Measurements from ENCODE around the gene MYO15A. TPM values are rescaled to one million over a fixed set of nuclear protein-coding genes. Genes with fewer than 3 reads are reported as not detected.

The MYO15A gene
- total RNA-seq, 1 donor from 2014 or later = 2.0 TPM

DNA sequence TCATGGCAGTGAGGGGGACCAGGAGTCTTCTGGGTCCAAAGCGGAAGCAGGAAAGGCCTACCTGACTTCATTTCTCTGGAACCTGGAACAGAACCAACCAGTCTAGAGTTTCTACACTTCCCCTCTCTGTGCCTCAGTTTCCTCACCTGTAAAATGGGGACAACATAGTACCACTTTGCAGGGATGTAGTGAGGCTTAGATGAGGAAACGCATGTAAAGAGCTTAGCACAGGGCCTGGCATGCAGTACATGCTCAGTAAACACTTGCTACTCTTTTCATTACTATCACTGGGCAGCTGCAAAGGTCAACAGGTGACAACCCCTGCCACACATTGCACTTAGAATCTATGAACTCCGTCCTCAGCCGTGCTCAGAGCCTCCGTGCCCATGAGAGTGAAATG, 24.2 kb downstream of the MYO15A start:
- H3K27me3 ChIP-seq = no peaks in the 10 kb centered on the region
- no peak for DNase-seq (ENCODE audit: low spot score in 2 of 2)
- H3K4me3 ChIP-seq = no peak overlapping the region
- TF ChIP-seq, protein P1, sequence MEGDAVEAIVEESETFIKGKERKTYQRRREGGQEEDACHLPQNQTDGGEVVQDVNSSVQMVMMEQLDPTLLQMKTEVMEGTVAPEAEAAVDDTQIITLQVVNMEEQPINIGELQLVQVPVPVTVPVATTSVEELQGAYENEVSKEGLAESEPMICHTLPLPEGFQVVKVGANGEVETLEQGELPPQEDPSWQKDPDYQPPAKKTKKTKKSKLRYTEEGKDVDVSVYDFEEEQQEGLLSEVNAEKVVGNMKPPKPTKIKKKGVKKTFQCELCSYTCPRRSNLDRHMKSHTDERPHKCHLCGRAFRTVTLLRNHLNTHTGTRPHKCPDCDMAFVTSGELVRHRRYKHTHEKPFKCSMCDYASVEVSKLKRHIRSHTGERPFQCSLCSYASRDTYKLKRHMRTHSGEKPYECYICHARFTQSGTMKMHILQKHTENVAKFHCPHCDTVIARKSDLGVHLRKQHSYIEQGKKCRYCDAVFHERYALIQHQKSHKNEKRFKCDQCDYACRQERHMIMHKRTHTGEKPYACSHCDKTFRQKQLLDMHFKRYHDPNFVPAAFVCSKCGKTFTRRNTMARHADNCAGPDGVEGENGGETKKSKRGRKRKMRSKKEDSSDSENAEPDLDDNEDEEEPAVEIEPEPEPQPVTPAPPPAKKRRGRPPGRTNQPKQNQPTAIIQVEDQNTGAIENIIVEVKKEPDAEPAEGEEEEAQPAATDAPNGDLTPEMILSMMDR (IDR thresholded peaks at IDR 0.05) = no peak
- intact Hi-C loops (cut with DNase I) = no loop called here
- H3K4me1 ChIP-seq = no peaks in the 10 kb centered on the region
- no peak overlapping the region for H3K27ac ChIP-seq
- no peaks in the 10 kb centered on the region for H3K36me3 ChIP-seq
- H3K9me3 ChIP-seq = no peaks in the 10 kb centered on the region

DNA sequence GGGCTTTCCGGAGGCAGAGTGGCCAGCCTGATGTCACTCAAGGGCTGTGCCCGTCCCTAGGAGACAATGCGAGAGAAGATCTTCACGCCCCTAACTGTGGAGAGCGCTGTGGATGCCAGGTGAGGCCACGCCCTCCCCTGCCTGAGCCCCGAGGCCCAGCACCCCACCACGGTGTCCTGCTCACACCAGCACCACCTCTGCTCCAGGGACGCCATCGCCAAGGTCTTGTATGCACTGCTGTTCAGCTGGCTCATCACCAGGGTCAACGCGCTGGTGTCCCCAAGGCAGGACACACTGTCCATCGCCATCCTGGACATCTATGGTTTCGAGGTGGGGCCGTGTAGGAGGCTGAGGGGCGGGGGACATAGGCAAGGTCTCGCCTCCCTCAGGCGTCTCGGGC, 27.8 kb downstream of the MYO15A start:
- no peak for DNase-seq (ENCODE audit: low spot score in 2 of 2)
- Histone ChIP-seq H3K27me3 (no peaks in the 10 kb centered on the region), H3K4me3 (no peak overlapping the region), H3K9me3 (no peaks in the 10 kb centered on the region), H3K27ac (no peak overlapping the region), H3K4me1 (peaks cover 0 to 2% of the 10 kb centered on the region in 2 donors), H3K36me3 (no peaks in the 10 kb centered on the region)
- intact Hi-C loops (cut with DNase I) = no loop called here
- TF ChIP-seq, protein P1 (IDR thresholded peaks at IDR 0.05) = no peak

DNA sequence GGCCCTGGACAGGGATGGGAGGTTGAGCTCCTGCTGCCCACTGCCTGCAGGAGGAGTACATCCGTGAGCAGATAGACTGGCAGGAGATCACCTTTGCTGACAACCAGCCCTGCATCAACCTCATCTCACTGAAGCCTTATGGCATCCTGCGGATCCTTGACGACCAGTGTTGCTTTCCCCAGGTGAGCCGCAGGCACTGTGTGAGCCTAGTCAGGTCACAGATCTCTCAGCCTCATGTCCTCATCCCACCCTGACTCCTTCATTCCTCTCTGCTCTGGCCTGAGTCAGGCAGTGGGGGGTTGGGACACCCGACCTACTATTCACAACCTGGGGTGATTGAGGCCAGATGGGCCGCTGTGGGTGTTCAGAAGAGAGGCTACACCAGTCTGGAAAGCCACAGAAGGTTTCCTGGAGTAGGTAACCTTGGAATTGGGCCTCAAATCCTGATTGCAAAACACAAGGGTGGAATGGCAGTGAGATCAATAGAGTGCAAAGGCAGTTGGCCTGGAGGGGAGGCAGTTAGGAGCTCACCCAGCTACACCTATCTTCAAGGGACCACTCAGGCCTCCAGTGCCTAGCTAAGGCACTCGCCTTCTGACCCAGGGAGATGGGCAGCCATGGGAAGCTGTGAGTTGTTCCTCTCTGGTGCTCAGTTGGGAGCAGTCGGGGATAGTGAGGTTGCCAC, 29.7 kb downstream of the MYO15A start:
- DNase-seq (ENCODE audit: low spot score in 2 of 2) = no peak
- Histone ChIP-seq H3K36me3 (no peaks in the 10 kb centered on the region), H3K4me3 (no peak overlapping the region), H3K9me3 (no peaks in the 10 kb centered on the region), H3K4me1 (peaks cover 0 to 2% of the 10 kb centered on the region in 2 donors), H3K27me3 (no peaks in the 10 kb centered on the region), H3K27ac (no peak overlapping the region)
- TF ChIP-seq, protein P1 (IDR thresholded peaks at IDR 0.05) = no peak
- intact Hi-C loops (cut with DNase I) = no loop called here

DNA sequence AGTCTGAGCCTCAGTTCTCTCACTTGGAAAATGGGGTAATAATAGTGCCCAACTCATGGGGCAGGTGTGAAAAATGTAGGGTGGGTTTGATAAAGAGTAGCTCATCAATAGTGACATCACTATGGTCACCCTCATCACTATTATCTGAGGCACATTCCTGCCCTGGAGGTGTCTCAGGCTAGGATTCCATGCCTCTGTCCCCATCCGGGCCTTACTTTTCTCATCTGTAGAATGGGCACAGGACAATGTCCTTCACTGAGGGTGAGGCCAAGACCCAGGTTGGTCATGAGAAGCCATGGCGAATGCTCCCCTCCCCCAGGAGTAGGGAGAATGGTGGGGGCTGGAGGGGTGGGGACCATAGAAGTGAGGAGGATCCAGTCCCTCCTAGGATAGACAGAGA, 30.5 kb downstream of the MYO15A start:
- TF ChIP-seq, protein P1 (IDR thresholded peaks at IDR 0.05) = no peak
- no peak overlapping the region for H3K4me3 ChIP-seq
- H3K36me3 ChIP-seq = no peaks in the 10 kb centered on the region
- no peaks in the 10 kb centered on the region for H3K27me3 ChIP-seq
- no peaks in the 10 kb centered on the region for H3K9me3 ChIP-seq
- DNase-seq (ENCODE audit: low spot score in 2 of 2) = no peak
- intact Hi-C loops (cut with DNase I) = no loop called here
- peaks cover 0 to 2% of the 10 kb centered on the region in 2 donors for H3K4me1 ChIP-seq
- no peak overlapping the region for H3K27ac ChIP-seq

DNA sequence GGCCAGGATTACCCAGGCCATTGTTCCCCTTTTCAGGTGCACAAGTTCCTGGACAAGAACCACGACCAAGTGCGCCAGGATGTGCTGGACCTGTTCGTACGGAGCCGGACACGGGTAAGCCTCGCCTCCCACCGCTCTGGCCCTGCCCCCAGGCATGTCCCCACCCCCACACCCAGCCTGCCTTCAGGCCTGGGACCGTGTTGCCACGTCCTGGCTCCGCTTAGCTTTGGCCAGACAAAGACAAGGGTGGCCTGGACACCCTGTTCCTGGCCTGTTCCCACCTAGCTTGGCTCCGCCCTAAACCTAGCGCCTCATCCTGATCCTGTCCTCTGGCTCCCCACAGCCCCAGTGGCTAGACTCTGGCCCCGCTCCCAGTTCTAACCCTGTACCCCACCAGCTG, 30.9 kb downstream of the MYO15A start:
- DNase-seq (ENCODE audit: low spot score in 2 of 2) = no peak
- H3K9me3 ChIP-seq = no peaks in the 10 kb centered on the region
- intact Hi-C loops (cut with DNase I) = no loop called here
- no peak overlapping the region for H3K4me3 ChIP-seq
- H3K4me1 ChIP-seq = peaks cover 0 to 2% of the 10 kb centered on the region in 2 donors
- no peaks in the 10 kb centered on the region for H3K27me3 ChIP-seq
- H3K27ac ChIP-seq = no peak overlapping the region
- no peaks in the 10 kb centered on the region for H3K36me3 ChIP-seq
- TF ChIP-seq, protein P1 (IDR thresholded peaks at IDR 0.05) = no peak
